GM23338 (cell line): Measurements from ENCODE around the gene PHF5A.

Experiments
- CREB1 ChIP-seq: fragments of 250-450 bp; sonication (Bioruptor Pico); IDR thresholded peaks from 2 replicates; pipeline ENCODE4 v1.5.0; 2020; ENCODE audit warnings: low read depth, mild to moderate bottlenecking, moderate library complexity
- EZH2 ChIP-seq: fragments of 200-600 bp; sonication (generic); IDR thresholded peaks from one replicate; pipeline ENCODE4 v1.8.0; 2017; ENCODE audit warnings: antibody characterized with exemption, mild to moderate bottlenecking, low read depth; ENCODE audit not compliant: unreplicated experiment
- EZH2phosphoT487 ChIP-seq: fragments of 200-600 bp; sonication (generic); IDR thresholded peaks from one replicate; pipeline ENCODE4 v1.8.1; 2018; ENCODE audit warnings: antibody characterized with exemption; ENCODE audit not compliant: unreplicated experiment
- JUNB ChIP-seq: IDR thresholded peaks from one replicate; pipeline ENCODE4 v1.6.1; 2016; ENCODE audit warnings: antibody characterized with exemption; ENCODE audit not compliant: unreplicated experiment
- POLR2AphosphoS5 ChIP-seq: IDR thresholded peaks from 2 replicates; pipeline ENCODE4 v1.6.1; 2016; ENCODE audit warnings: antibody characterized with exemption, low read depth
- STAT1 ChIP-seq: IDR thresholded peaks from one replicate; pipeline ENCODE4 v1.6.1; 2016; ENCODE audit warnings: antibody characterized with exemption; ENCODE audit not compliant: unreplicated experiment
- TF ChIP-seq, protein P1 (sequence below), 2 experiments: fragments of 200-600 bp in 1 of 2; sonication (generic) in 1 of 2; conservative IDR thresholded peaks; 2 replicates each; pipeline versions ENCODE4 v1.5.1 to v1.6.1; 2016 to 2017; ENCODE audit warnings: antibody characterized with exemption in 2 of 2, low read depth in 2 of 2, mild to moderate bottlenecking in 2 of 2, moderate library complexity in 1 of 2
- TF ChIP-seq, protein P2 (sequence below): IDR thresholded peaks from one replicate; pipeline ENCODE4 v1.6.1; 2018; ENCODE audit warnings: antibody characterized with exemption; ENCODE audit not compliant: unreplicated experiment

DNA sequence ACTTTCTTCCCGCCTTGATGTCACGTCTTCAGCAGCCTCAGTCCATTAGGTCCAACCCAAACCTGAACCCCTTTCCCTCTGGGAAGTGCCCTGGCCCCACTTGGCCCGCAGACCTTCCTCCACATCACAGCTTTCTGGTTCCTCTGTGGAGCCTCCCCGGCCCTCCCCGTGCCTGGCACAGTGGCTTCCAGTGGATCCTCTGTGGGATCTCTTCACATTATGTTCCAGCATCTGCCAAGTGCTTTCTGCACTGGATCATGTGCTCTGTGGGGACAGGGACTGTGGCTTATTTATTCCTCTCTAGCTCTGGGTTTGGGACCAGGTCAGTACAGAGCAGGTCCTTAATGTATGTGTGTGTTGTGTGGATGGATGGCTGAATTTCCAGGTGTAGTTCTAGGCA lies 44.9 kb upstream of the PHF5A start:
- TF ChIP-seq, protein P1, sequence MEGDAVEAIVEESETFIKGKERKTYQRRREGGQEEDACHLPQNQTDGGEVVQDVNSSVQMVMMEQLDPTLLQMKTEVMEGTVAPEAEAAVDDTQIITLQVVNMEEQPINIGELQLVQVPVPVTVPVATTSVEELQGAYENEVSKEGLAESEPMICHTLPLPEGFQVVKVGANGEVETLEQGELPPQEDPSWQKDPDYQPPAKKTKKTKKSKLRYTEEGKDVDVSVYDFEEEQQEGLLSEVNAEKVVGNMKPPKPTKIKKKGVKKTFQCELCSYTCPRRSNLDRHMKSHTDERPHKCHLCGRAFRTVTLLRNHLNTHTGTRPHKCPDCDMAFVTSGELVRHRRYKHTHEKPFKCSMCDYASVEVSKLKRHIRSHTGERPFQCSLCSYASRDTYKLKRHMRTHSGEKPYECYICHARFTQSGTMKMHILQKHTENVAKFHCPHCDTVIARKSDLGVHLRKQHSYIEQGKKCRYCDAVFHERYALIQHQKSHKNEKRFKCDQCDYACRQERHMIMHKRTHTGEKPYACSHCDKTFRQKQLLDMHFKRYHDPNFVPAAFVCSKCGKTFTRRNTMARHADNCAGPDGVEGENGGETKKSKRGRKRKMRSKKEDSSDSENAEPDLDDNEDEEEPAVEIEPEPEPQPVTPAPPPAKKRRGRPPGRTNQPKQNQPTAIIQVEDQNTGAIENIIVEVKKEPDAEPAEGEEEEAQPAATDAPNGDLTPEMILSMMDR (conservative IDR thresholded peaks at IDR 0.05; ENCODE audit: low read depth in 2 of 2), result no peak
- no peak for TF ChIP-seq POLR2AphosphoS5
- TF ChIP-seq EZH2, result no peak
- no peak for TF ChIP-seq EZH2phosphoT487
- TF ChIP-seq STAT1, result no peak
- TF ChIP-seq, protein P2, sequence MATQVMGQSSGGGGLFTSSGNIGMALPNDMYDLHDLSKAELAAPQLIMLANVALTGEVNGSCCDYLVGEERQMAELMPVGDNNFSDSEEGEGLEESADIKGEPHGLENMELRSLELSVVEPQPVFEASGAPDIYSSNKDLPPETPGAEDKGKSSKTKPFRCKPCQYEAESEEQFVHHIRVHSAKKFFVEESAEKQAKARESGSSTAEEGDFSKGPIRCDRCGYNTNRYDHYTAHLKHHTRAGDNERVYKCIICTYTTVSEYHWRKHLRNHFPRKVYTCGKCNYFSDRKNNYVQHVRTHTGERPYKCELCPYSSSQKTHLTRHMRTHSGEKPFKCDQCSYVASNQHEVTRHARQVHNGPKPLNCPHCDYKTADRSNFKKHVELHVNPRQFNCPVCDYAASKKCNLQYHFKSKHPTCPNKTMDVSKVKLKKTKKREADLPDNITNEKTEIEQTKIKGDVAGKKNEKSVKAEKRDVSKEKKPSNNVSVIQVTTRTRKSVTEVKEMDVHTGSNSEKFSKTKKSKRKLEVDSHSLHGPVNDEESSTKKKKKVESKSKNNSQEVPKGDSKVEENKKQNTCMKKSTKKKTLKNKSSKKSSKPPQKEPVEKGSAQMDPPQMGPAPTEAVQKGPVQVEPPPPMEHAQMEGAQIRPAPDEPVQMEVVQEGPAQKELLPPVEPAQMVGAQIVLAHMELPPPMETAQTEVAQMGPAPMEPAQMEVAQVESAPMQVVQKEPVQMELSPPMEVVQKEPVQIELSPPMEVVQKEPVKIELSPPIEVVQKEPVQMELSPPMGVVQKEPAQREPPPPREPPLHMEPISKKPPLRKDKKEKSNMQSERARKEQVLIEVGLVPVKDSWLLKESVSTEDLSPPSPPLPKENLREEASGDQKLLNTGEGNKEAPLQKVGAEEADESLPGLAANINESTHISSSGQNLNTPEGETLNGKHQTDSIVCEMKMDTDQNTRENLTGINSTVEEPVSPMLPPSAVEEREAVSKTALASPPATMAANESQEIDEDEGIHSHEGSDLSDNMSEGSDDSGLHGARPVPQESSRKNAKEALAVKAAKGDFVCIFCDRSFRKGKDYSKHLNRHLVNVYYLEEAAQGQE, result no peak
- no peak for TF ChIP-seq CREB1 (CRISPR knock-in tag)
- TF ChIP-seq JUNB, result no peak
